HepG2 (cell line): Measurements from ENCODE around the gene USP7. TPM values are rescaled to one million over a fixed set of nuclear protein-coding genes. Genes with fewer than 3 reads are reported as not detected.
A peak's percentile ranks its signal among the peaks of the same experiment; 100 is the strongest.

Experiments
- ATAC-seq: fragments of 200-7000 bp; cut with Tn5 transposase; 3 replicates; pipeline ENCODE4 v1.9.1; 2020; ENCODE audit warnings: mild to moderate bottlenecking, moderate library complexity
- BruUV-seq: library from RNA; stranded (reverse); fragments of 400-500 nt; replicated peaks from 2 replicates; lab custom pipeline; 2021; lab: Mats Ljungman, UMichigan
- CTCF ChIA-PET: fragments of 300-600 bp; formaldehyde crosslinking; extraction: SDS; loops from one replicate; lab custom pipeline; 2021; ENCODE audit warnings: low total read pairs, inconsistent platforms, low intra/inter-chr PET ratio; lab: Yijun Ruan, JAX
- POLR2A ChIA-PET: fragments of 350-600 bp; sonication (Branson Sonifier 250); formaldehyde crosslinking; loops from one replicate; lab custom pipeline; 2020; ENCODE audit warnings: antibody characterized with exemption, inconsistent platforms; lab: Yijun Ruan, JAX
- DNase-seq: peaks from one replicate; pipeline ENCODE4 v3.0.0-alpha.2; 2015; ENCODE audit warnings: low spot score
- FAIRE-seq: peaks from 3 replicates; lab custom pipeline; 2011; peaks lifted over from hg19 to GRCh38; lab: Jason Lieb, UNC
- H2AFZ ChIP-seq: one replicate; pipeline ENCODE4 v1.6.1; 2011; ENCODE audit warnings: low read length, inconsistent platforms
- H3K27ac ChIP-seq: fragments of 300-600 bp; 3 replicates; pipeline ENCODE4 v1.8.0; 2011; ENCODE audit warnings: mixed run types, mild to moderate bottlenecking, mixed read lengths, low read length, inconsistent platforms; ENCODE audit not compliant: insufficient read depth; ENCODE audit errors: extremely low read length
- H3K27me3 ChIP-seq, 2 experiments: fragments of 200-600 bp in 1 of 2; 2 replicates in 1 of 2; 3 replicates in 1 of 2; pipeline versions ENCODE4 v1.6.0 to v1.8.0; 2011; ENCODE audit warnings: low read length in 2 of 2, mild to moderate bottlenecking in 2 of 2, moderate library complexity in 2 of 2, inconsistent platforms in 1 of 2; ENCODE audit not compliant: insufficient read depth in 2 of 2, control insufficient read depth in 1 of 2
- H3K36me3 ChIP-seq, 2 experiments: fragments of 200-600 bp in 1 of 2; replicated peaks in 1 of 2; 2 replicates in 1 of 2; 3 replicates in 1 of 2; pipeline versions ENCODE4 v1.5.1 to v1.8.0; 2011; ENCODE audit warnings: low read length in 2 of 2, inconsistent platforms in 1 of 2; ENCODE audit not compliant: insufficient read depth in 2 of 2, control insufficient read depth in 1 of 2
- H3K4me1 ChIP-seq: 2 replicates; pipeline ENCODE4 v1.5.1; 2012; ENCODE audit warnings: low read length, inconsistent platforms; ENCODE audit not compliant: insufficient read depth
- H3K4me2 ChIP-seq: 2 replicates; pipeline ENCODE4 v1.6.0; 2011; ENCODE audit warnings: low read depth, low read length, inconsistent platforms
- H3K4me3 ChIP-seq, 3 experiments: fragments of 200-600 bp in 1 of 3; sonication (generic), shearing (Covaris generic) in 1 of 3; replicated peaks in 1 of 3; 2 replicates each; pipeline ENCODE4 v1.5.1; 2011 to 2016; ENCODE audit warnings: low read length in 3 of 3, inconsistent platforms in 2 of 3, low read depth in 2 of 3, mild to moderate bottlenecking in 2 of 3, control low read depth in 1 of 3, mixed read lengths in 1 of 3; ENCODE audit not compliant: insufficient read depth in 1 of 3
- H3K79me2 ChIP-seq: one replicate; pipeline ENCODE4 v1.6.1; 2011; ENCODE audit warnings: low read length, inconsistent platforms; ENCODE audit not compliant: insufficient read depth
- H3K9ac ChIP-seq: 2 replicates; pipeline ENCODE4 v1.6.0; 2011; ENCODE audit warnings: mild to moderate bottlenecking, low read depth, low read length, inconsistent platforms; ENCODE audit not compliant: insufficient read depth
- H3K9me3 ChIP-seq: 2 replicates; pipeline ENCODE4 v1.5.1; 2012; ENCODE audit warnings: mild to moderate bottlenecking, low read length
- H4K20me1 ChIP-seq: 2 replicates; pipeline ENCODE4 v1.6.0; 2011; ENCODE audit warnings: inconsistent platforms, mild to moderate bottlenecking, low read length, moderate library complexity; ENCODE audit not compliant: insufficient read depth
- HNF4A ChIP-seq: sonication (generic); formaldehyde crosslinking; IDR thresholded peaks from 2 replicates; pipeline ENCODE4 v1.4.0; 2020; ENCODE audit warnings: missing genetic modification reagents
- RBFOX2 ChIP-seq: fragments of 200-400 bp; formaldehyde crosslinking; IDR thresholded peaks from 2 replicates; pipeline ENCODE4 v1.6.1; 2017; ENCODE audit warnings: low read depth, mild to moderate bottlenecking, low read length
- ZMYM3 ChIP-seq: sonication (generic); formaldehyde crosslinking; IDR thresholded peaks from 2 replicates; pipeline ENCODE4 v1.5.1; 2020; ENCODE audit warnings: mild to moderate bottlenecking, missing genetic modification reagents
- ZNF282 ChIP-seq: fragments of 450-650 bp; IDR thresholded peaks from 2 replicates; pipeline ENCODE4 v1.6.1; 2018; ENCODE audit not compliant: partially characterized antibody
- ZNF460 ChIP-seq: sonication (generic); formaldehyde crosslinking; IDR thresholded peaks from 2 replicates; pipeline ENCODE4 v1.5.1; 2020; ENCODE audit warnings: missing genetic modification reagents, mild to moderate bottlenecking, borderline replicate concordance
- ZNF768 ChIP-seq: sonication (generic); formaldehyde crosslinking; IDR thresholded peaks from 2 replicates; pipeline ENCODE4 v1.4.0; 2020; ENCODE audit warnings: missing genetic modification reagents
- ZNF792 ChIP-seq: IDR thresholded peaks from 2 replicates; pipeline ENCODE4 v1.6.1; 2016
- WGBS: methylation state at CpG from one replicate; pipeline ENCODE4 v1.1.6; 2017; ENCODE audit warnings: low lambda C conversion rate; 5-methylcytosine and 5-hydroxymethylcytosine counted together
- in situ Hi-C: cut with HindIII; loops from 2 replicates; pipeline ENCODE4 v1.10.0; 2017; ENCODE audit warnings: low pct_unique_long_range_greater_than_20kb; ENCODE audit not compliant: extremely low pct_ligation_motif_present
- intact Hi-C: fragments of 100-400 bp; cut with micrococcal nuclease; formaldehyde crosslinking; loops from one replicate; pipeline ENCODE4 v1.10.0; 2022; ENCODE audit not compliant: unreplicated experiment
- polyA plus RNA-seq, 8 experiments: library from polyadenylated mRNA; depleted of rRNA in 3 of 8; stranded (reverse) in 7 of 8; unstranded in 1 of 8; fragments of >200 nt; fragmentation: Illumina TruSeq in 4 of 8; extraction: Trizol in 4 of 8; gene quantifications; 2 replicates each; pipeline versions ENCODE4 v1.2.1 to v1.2.3, GENCODE V29; 2011 to 2016; ENCODE audit warnings: low read depth in 4 of 8, missing spikeins in 1 of 8, mixed read lengths in 1 of 8; ENCODE audit not compliant: insufficient read depth in 1 of 8
- total RNA-seq, 5 experiments: library from RNA; depleted of rRNA; stranded (reverse); fragments of >200 nt; fragmentation: Illumina TruSeq; extraction: Trizol; gene quantifications; 2 replicates each; pipeline ENCODE4 v1.2.3, GENCODE V29; 2016; ENCODE audit warnings: low read depth in 1 of 5
- TF ChIP-seq, protein P1 (sequence below): sonication (generic); formaldehyde crosslinking; IDR thresholded peaks from 2 replicates; pipeline ENCODE4 v1.4.0; 2020; ENCODE audit warnings: mild to moderate bottlenecking, missing genetic modification reagents
- TF ChIP-seq, protein P2 (sequence below): sonication (generic); formaldehyde crosslinking; IDR thresholded peaks from 2 replicates; pipeline ENCODE4 v1.5.1; 2020; ENCODE audit warnings: mild to moderate bottlenecking, missing genetic modification reagents

Gene USP7
- total and polyA plus RNA-seq, 2 of the 13 experiments (the other 11 are each of a cell fraction or from before 2014, with no cell fraction given) = 52.5 to 173 TPM

DNA sequence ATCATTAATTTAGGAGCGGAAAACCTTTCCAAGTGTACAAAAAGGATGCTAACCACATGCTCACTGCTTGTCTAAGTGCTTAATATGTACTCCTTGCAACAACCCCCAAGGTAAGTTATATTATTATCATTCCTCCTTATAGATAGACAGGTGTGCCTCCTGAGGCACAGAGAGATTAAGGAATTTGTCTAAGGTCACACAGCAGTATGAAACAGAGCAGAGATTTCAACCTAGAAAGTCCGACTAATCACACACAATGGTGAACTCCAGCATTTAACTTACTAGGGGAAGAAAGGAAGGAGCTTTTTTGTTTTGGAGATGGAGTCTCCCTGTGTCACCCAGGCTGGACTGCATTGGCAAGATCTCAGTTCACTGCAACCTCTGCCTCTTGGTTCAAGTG, 37.0 kb upstream of the USP7 start:
- Histone ChIP-seq H2AFZ (no peak overlapping the region), H4K20me1 (no peaks in the 10 kb centered on the region), H3K4me1 (peaks cover 52% of the 10 kb centered on the region), H3K27ac (no peak overlapping the region), H3K4me2 (no peak overlapping the region), H3K9me3 (no peaks in the 10 kb centered on the region), H3K79me2 (no peaks in the 10 kb centered on the region), H3K4me3 (no peak overlapping the region), H3K9ac (no peak overlapping the region), H3K27me3 (0 out of 5 replicates have a peak, but pooled peaks cover 1 to 3% of the 10 kb centered on the region in 2 experiments), H3K36me3 (no peaks in the 10 kb centered on the region)
- POLR2A ChIA-PET = no interaction called here
- in situ Hi-C loops (no loop called here), intact Hi-C loops (no loop called here)
- WGBS = 77% methylated on average over 2 of the region's 2 CpGs
- FAIRE-seq (no peak), DNase-seq (no peak), ATAC-seq (no peak)
- TF ChIP-seq, protein P1, sequence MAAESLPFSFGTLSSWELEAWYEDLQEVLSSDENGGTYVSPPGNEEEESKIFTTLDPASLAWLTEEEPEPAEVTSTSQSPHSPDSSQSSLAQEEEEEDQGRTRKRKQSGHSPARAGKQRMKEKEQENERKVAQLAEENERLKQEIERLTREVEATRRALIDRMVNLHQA (CRISPR knock-in tag) = no peak
- peak; percentile 45; the same call in 1 of the 2 replicates for TF ChIP-seq ZNF768 (CRISPR knock-in tag)
- CTCF ChIA-PET = no interaction called here
- BruUV-seq = no TSS peak

DNA sequence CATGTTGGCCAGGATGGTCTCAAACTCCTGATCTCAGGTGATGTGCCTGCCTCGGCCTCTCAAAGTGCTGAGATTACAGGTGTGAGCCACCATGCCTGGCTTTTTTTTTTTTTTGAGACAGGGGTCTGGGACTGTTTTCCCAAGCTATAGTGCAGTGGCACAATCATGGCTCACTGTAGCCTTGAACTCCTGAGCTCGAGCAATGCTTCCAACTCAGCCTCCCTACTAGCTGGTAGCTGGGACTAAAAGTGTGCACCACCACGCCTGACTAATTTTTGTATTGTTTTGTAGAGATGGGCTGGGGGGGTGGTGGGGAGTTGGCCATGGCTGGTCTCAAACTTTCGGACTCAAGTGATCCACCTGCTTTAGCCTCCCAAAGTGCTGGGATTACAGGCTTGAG, 36.1 kb upstream of the USP7 start:
- H3K27ac ChIP-seq = no peak overlapping the region
- no peak overlapping the region for H3K9ac ChIP-seq
- no TSS peak for BruUV-seq
- H3K4me2 ChIP-seq = no peak overlapping the region
- H3K9me3 ChIP-seq = no peaks in the 10 kb centered on the region
- no peaks in the 10 kb centered on the region for H3K79me2 ChIP-seq
- ChIA-PET POLR2A (interaction anchor here (1.2 to 2.6 kb wide), 3 partner anchors 9 to 36 kb away, joined by 4 to 6 read pairs (median 4); partner anchors contain the start of gene USP7), CTCF (no interaction called here)
- in situ Hi-C loops (no loop called here), intact Hi-C loops (no loop called here)
- 37% methylated on average over 4 of the region's 4 CpGs for WGBS
- DNase-seq = no peak
- H4K20me1 ChIP-seq = no peaks in the 10 kb centered on the region
- 0 out of 5 replicates have a peak, but pooled peaks cover 1 to 3% of the 10 kb centered on the region in 2 experiments for H3K27me3 ChIP-seq
- H3K4me3 ChIP-seq = no peak overlapping the region
- H3K4me1 ChIP-seq = peaks cover 58% of the 10 kb centered on the region
- H3K36me3 ChIP-seq = no peaks in the 10 kb centered on the region
- H2AFZ ChIP-seq = no peak overlapping the region
- ATAC-seq = no peak
- peak; percentile 58; the same call in 1 of the 2 replicates for TF ChIP-seq ZNF792
- peak; percentile 95 for TF ChIP-seq ZNF460 (CRISPR knock-in tag)
- peak; percentile 29; the same call in 1 of the 2 replicates for TF ChIP-seq HNF4A (CRISPR knock-in tag)
- TF ChIP-seq ZMYM3 (CRISPR knock-in tag) = peak; percentile 39; the same call in 1 of the 2 replicates
- TF ChIP-seq, protein P2, sequence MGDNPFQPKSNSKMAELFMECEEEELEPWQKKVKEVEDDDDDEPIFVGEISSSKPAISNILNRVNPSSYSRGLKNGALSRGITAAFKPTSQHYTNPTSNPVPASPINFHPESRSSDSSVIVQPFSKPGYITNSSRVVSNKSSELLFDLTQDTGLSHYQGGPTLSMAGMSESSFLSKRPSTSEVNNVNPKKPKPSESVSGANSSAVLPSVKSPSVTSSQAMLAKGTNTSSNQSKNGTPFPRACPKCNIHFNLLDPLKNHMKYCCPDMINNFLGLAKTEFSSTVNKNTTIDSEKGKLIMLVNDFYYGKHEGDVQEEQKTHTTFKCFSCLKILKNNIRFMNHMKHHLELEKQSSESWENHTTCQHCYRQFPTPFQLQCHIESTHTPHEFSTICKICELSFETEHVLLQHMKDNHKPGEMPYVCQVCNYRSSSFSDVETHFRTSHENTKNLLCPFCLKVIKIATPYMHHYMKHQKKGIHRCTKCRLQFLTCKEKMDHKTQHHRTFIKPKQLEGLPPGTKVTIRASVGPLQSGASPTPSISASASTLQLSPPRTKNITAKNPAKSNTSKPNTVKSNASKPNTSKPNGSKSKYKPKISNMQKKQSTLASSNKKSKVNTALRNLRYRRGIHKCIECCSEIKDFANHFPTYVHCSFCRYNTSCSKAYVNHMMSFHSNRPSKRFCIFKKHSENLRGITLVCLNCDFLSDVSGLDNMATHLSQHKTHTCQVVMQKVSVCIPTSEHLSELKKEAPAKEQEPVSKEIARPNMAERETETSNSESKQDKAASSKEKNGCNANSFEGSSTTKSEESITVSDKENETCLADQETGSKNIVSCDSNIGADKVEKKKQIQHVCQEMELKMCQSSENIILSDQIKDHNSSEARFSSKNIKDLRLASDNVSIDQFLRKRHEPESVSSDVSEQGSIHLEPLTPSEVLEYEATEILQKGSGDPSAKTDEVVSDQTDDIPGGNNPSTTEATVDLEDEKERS (CRISPR knock-in tag) = 0 out of 2 replicates have a peak, but pooled peaks have one; percentile 34
- no peak for TF ChIP-seq ZNF282
- no peak for TF ChIP-seq RBFOX2
- FAIRE-seq = no peak
